Heart left ventricle (tissue), 13 donors: Measurements from ENCODE around the gene LIN7B.

Experiments used
- POLR2A ChIP-seq, 2 donors: fragments of 450-650 bp; IDR thresholded peaks; one replicate each; pipeline ENCODE4 v1.6.1; 2017; ENCODE audit warnings: antibody characterized with exemption in 2 of 2, mild to moderate bottlenecking in 2 of 2, moderate library complexity in 2 of 2
- TF ChIP-seq, protein P1 (sequence below), 12 donors: fragments of 200-600 bp; sonication (generic) in 4 of 12; IDR thresholded peaks; one replicate each; pipeline versions ENCODE4 v1.5.0 to v1.8.0; 2018 to 2022; ENCODE audit warnings: antibody characterized with exemption in 12 of 12, mild to moderate bottlenecking in 5 of 12
- donor health status: ischemic (EF 13 %, LVEDD 7.1; RV severe dilation, severe dysfunction).
- donor health status: DM: no; HTN: yes; CAD: no.
- donor health status: DM: no; HTN: no; CAD: no.
- donor health status: ischemic (EF 25% LVEDD 6.9; RV normal size, moderate dysfunction).
- donor health status: ischemic (EF 25% LVEDD 5.7; RV mildly dilated, moderate dysfunction).
- donor health status: ischemic (EF 35%, LVEDD 5.7; RV mildly dilated, moderate dysfunction).
- donor health status: nonischemic (EF 11% LVEDD 7.7; RV severe dilation, severe dysfunction).
- donor health status: DM: yes; HTN: yes; CAD: no.
- donor health status: PGD.
- donor health status: ischemic (EF 29% LVEDD 5.4; RV normal size, mild dysfunction).
- donor health status: nonischemic (EF 23%, LVEDD 6.1; RV moderate dilation, normal function).

DNA sequence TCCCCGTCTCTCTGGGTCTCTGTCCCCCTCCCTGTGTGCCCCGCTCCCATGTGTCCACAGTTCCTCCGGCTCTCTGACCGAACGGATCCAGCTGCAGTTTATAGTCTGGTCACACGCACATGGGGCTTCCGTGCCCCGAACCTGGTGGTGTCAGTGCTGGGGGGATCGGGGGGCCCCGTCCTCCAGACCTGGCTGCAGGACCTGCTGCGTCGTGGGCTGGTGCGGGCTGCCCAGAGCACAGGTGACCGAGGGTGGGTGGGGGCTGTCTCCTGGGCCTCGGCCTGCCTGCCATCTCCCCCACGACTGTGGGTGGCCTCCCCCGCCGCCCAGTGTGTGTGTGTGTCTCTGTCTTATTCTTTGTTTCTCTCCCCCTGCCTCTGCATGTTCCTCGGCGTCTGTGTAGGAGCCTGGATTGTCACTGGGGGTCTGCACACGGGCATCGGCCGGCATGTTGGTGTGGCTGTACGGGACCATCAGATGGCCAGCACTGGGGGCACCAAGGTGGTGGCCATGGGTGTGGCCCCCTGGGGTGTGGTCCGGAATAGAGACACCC lies 53.8 kb downstream of the LIN7B start:
- TF ChIP-seq, protein P1, sequence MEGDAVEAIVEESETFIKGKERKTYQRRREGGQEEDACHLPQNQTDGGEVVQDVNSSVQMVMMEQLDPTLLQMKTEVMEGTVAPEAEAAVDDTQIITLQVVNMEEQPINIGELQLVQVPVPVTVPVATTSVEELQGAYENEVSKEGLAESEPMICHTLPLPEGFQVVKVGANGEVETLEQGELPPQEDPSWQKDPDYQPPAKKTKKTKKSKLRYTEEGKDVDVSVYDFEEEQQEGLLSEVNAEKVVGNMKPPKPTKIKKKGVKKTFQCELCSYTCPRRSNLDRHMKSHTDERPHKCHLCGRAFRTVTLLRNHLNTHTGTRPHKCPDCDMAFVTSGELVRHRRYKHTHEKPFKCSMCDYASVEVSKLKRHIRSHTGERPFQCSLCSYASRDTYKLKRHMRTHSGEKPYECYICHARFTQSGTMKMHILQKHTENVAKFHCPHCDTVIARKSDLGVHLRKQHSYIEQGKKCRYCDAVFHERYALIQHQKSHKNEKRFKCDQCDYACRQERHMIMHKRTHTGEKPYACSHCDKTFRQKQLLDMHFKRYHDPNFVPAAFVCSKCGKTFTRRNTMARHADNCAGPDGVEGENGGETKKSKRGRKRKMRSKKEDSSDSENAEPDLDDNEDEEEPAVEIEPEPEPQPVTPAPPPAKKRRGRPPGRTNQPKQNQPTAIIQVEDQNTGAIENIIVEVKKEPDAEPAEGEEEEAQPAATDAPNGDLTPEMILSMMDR (IDR thresholded peaks at IDR 0.05): no peak
- TF ChIP-seq POLR2A (IDR thresholded peaks at IDR 0.05): no peak
